ENCODE measurements around the gene FKBP8. TPM values are rescaled to one million over a fixed set of nuclear protein-coding genes. Genes with fewer than 3 reads are reported as not detected.
A peak's percentile ranks its signal among the peaks of the same experiment; 100 is the strongest.
"Not testable (repeated sequence)": the region's sequence is repeated elsewhere in the genome, so short reads cannot be mapped to it uniquely, and the experiment has no call there.

The FKBP8 gene
- total RNA-seq, 1 donor from 2014 or later, result 203 TPM

GRCh38 chr19:18529782-18530181, 13.6 kb downstream of the FKBP8 start:
- Mint-ChIP-seq H3K9me3 (ENCODE audit: unreplicated experiment) (peaks cover 6% of the 10 kb centered on the region), H3K27ac (ENCODE audit: unreplicated experiment) (peak overlapping the region; percentile 86), H3K36me3 (ENCODE audit: unreplicated experiment) (no peaks in the 10 kb centered on the region), H3K27me3 (ENCODE audit: unreplicated experiment) (peaks cover 6% of the 10 kb centered on the region), H3K4me1 (ENCODE audit: low read depth, unreplicated experiment) (peaks cover 2% of the 10 kb centered on the region), H3K4me3 (ENCODE audit: unreplicated experiment) (no peak overlapping the region)
- no peak for TF ChIP-seq CTCF (IDR thresholded peaks at IDR 0.05; ENCODE audit: partially characterized antibody, unreplicated experiment)
- peak; percentile 48 for DNase-seq

GRCh38 chr19:18526316-18526715, 17.1 kb downstream of the FKBP8 start:
- peaks cover 14% of the 10 kb centered on the region for H3K27me3 Mint-ChIP-seq (ENCODE audit: unreplicated experiment)
- TF ChIP-seq CTCF (IDR thresholded peaks at IDR 0.05; ENCODE audit: partially characterized antibody, unreplicated experiment), result no peak
- no peak overlapping the region for H3K27ac Mint-ChIP-seq (ENCODE audit: unreplicated experiment)
- peaks cover 2% of the 10 kb centered on the region for H3K4me1 Mint-ChIP-seq (ENCODE audit: low read depth, unreplicated experiment)
- H3K4me3 Mint-ChIP-seq (ENCODE audit: unreplicated experiment), result no peak overlapping the region
- no peaks in the 10 kb centered on the region for H3K36me3 Mint-ChIP-seq (ENCODE audit: unreplicated experiment)
- H3K9me3 Mint-ChIP-seq (ENCODE audit: unreplicated experiment), result peaks cover 2% of the 10 kb centered on the region
- DNase-seq, result no peak

- Mint-ChIP-seq H3K36me3 (ENCODE audit: unreplicated experiment) (no peaks in the 10 kb centered on the region), H3K9me3 (ENCODE audit: unreplicated experiment) (peaks cover 2% of the 10 kb centered on the region), H3K27me3 (ENCODE audit: unreplicated experiment) (peaks cover 15% of the 10 kb centered on the region), H3K27ac (ENCODE audit: unreplicated experiment) (no peak overlapping the region), H3K4me1 (ENCODE audit: low read depth, unreplicated experiment) (peaks cover 6% of the 10 kb centered on the region), H3K4me3 (ENCODE audit: unreplicated experiment) (no peak overlapping the region)
- no peak for DNase-seq
- TF ChIP-seq CTCF (IDR thresholded peaks at IDR 0.05; ENCODE audit: partially characterized antibody, unreplicated experiment), result no peak
These were observed 19.5 kb downstream of the FKBP8 start for GRCh38 chr19:18523841-18524240.

- H3K4me1 Mint-ChIP-seq (ENCODE audit: low read depth, unreplicated experiment); H3K4me3 Mint-ChIP-seq (ENCODE audit: unreplicated experiment); H3K9me3 Mint-ChIP-seq (ENCODE audit: unreplicated experiment); H3K36me3 Mint-ChIP-seq (ENCODE audit: unreplicated experiment); H3K27ac Mint-ChIP-seq (ENCODE audit: unreplicated experiment); DNase-seq: not testable (repeated sequence)
- peaks cover 15% of the 10 kb centered on the region for H3K27me3 Mint-ChIP-seq (ENCODE audit: unreplicated experiment)
These were observed 20.4 kb downstream of the FKBP8 start for GRCh38 chr19:18522862-18523440.

GRCh38 chr19:18522124-18522861, 21.1 kb downstream of the FKBP8 start:
- DNase-seq, result peak; percentile 100
- H3K27me3 Mint-ChIP-seq (ENCODE audit: unreplicated experiment), result peaks cover 15% of the 10 kb centered on the region
- peaks cover 6% of the 10 kb centered on the region for H3K4me1 Mint-ChIP-seq (ENCODE audit: low read depth, unreplicated experiment)
- H3K4me3 Mint-ChIP-seq (ENCODE audit: unreplicated experiment), result peak overlapping the region; percentile 88
- H3K9me3 Mint-ChIP-seq (ENCODE audit: unreplicated experiment), result peaks cover 2% of the 10 kb centered on the region
- no peak for TF ChIP-seq CTCF (IDR thresholded peaks at IDR 0.05; ENCODE audit: partially characterized antibody, unreplicated experiment)
- H3K27ac Mint-ChIP-seq (ENCODE audit: unreplicated experiment), result peak overlapping the region; percentile 59
- no peaks in the 10 kb centered on the region for H3K36me3 Mint-ChIP-seq (ENCODE audit: unreplicated experiment)

Measured in glutamatergic neuron (in vitro differentiated cells).